ENCODE data around the gene MIOX.

Gene MIOX

DNA sequence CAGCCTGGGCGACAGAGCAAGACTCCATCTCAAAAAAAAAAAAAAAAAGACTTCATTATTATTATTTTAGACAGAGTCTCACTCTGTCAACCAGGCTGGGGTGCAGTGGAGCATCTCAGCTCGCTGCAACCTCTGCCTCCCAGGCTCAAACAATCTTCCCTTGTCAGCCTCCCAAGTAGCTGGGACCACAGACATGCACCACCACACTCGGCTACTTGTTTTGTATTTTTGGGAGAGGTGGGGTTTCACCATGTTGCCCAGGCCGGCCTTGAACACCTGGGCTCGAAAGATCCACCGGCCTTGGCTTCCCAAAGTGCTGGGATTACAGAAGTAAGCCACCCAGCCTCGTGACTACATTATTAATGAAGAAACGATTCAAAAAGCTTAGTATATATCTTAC lies 48.5 kb downstream of the MIOX start:
- Histone ChIP-seq H3K9me3 (ENCODE audit: insufficient read depth, low read depth, low read length) (no peaks in the 10 kb centered on the region), H3K9ac (ENCODE audit: low read depth, low read length, poor library complexity, severe bottlenecking) (no peak overlapping the region), H3K4me3 (ENCODE audit: low read length, poor library complexity, severe bottlenecking) (no peak overlapping the region), H3K9me2 (replicated peaks; ENCODE audit: low read depth, low read length) (no peaks in the 10 kb centered on the region), H3K36me3 (ENCODE audit: insufficient read depth, low read length) (no peaks in the 10 kb centered on the region), H3K79me2 (ENCODE audit: insufficient read depth, low read length) (no peaks in the 10 kb centered on the region), H3K27me3 (ENCODE audit: insufficient read depth, low read length, poor library complexity, severe bottlenecking) (no peaks in the 10 kb centered on the region), H3F3A (ENCODE audit: low read depth) (no peaks in the 10 kb centered on the region), H4K20me1 (ENCODE audit: insufficient read depth, low read length, poor library complexity, severe bottlenecking) (no peaks in the 10 kb centered on the region), H3K4me2 (ENCODE audit: low read depth, low read length, poor library complexity, severe bottlenecking) (no peak overlapping the region), H3K4me1 (ENCODE audit: insufficient read depth, low read length, poor library complexity, severe bottlenecking) (peaks cover 3% of the 10 kb centered on the region), H2AFZ (ENCODE audit: low read length) (no peak overlapping the region)
- no peak for TF ChIP-seq EZH2phosphoT487 (IDR thresholded peaks at IDR 0.05; ENCODE audit: borderline replicate concordance)
- TF ChIP-seq, protein P1, sequence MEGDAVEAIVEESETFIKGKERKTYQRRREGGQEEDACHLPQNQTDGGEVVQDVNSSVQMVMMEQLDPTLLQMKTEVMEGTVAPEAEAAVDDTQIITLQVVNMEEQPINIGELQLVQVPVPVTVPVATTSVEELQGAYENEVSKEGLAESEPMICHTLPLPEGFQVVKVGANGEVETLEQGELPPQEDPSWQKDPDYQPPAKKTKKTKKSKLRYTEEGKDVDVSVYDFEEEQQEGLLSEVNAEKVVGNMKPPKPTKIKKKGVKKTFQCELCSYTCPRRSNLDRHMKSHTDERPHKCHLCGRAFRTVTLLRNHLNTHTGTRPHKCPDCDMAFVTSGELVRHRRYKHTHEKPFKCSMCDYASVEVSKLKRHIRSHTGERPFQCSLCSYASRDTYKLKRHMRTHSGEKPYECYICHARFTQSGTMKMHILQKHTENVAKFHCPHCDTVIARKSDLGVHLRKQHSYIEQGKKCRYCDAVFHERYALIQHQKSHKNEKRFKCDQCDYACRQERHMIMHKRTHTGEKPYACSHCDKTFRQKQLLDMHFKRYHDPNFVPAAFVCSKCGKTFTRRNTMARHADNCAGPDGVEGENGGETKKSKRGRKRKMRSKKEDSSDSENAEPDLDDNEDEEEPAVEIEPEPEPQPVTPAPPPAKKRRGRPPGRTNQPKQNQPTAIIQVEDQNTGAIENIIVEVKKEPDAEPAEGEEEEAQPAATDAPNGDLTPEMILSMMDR (conservative IDR thresholded peaks at IDR 0.05; ENCODE audit: low read length), result no peak

DNA sequence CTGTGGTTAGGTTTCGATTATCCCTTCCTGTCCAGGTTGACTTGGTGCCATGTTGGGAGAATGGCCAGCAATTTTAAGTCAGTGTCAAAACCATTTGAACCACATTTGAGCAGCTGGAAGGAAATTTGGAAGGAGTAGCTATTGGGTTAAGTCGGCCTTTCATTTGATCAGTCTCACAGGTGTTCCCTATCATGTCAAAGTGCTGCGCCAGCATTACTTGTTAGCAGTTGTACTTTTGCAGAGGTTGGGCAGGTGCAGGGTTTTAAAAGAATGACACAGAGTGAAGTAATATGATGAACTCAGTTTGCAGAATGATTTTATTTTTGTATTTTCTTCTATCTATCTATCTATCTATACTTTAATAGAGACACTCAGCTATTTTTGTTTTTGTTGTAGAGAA lies 49.6 kb downstream of the MIOX start:
- Histone ChIP-seq H3K79me2 (ENCODE audit: insufficient read depth, low read length) (no peaks in the 10 kb centered on the region), H3K36me3 (ENCODE audit: insufficient read depth, low read length) (no peaks in the 10 kb centered on the region), H4K20me1 (ENCODE audit: insufficient read depth, low read length, poor library complexity, severe bottlenecking) (no peaks in the 10 kb centered on the region), H3K4me3 (ENCODE audit: low read length, poor library complexity, severe bottlenecking) (no peak overlapping the region), H3K4me1 (ENCODE audit: insufficient read depth, low read length, poor library complexity, severe bottlenecking) (peaks cover 3% of the 10 kb centered on the region), H3K4me2 (ENCODE audit: low read depth, low read length, poor library complexity, severe bottlenecking) (no peak overlapping the region), H3K9me3 (ENCODE audit: insufficient read depth, low read depth, low read length) (no peaks in the 10 kb centered on the region), H2AFZ (ENCODE audit: low read length) (no peak overlapping the region), H3K9me2 (replicated peaks; ENCODE audit: low read depth, low read length) (no peaks in the 10 kb centered on the region), H3F3A (ENCODE audit: low read depth) (no peaks in the 10 kb centered on the region), H3K27me3 (ENCODE audit: insufficient read depth, low read length, poor library complexity, severe bottlenecking) (no peaks in the 10 kb centered on the region), H3K9ac (ENCODE audit: low read depth, low read length, poor library complexity, severe bottlenecking) (no peak overlapping the region)
- TF ChIP-seq EZH2phosphoT487 (IDR thresholded peaks at IDR 0.05; ENCODE audit: borderline replicate concordance), result no peak
- TF ChIP-seq, protein P1 (conservative IDR thresholded peaks at IDR 0.05; ENCODE audit: low read length), result no peak

DNA sequence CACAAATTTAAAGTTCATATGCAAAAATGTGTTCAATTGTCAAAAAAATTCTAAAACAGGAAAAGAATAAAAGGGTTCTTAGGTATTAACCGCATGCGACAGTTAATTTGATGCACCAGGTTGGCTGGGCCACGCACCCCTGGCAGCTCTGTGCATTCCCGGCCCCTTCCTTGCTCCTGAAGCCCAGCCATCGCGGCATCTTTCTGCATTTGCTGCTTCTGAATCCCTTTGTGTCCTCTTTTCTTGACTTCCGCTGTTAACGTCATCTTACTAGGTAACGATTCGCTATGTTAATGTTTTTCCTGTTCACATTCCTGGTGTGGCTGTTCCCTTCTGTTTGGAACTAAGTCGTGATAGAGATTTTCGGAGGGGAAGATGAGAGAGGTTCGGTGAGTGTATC lies 51.1 kb downstream of the MIOX start:
- H3K4me1 ChIP-seq (ENCODE audit: insufficient read depth, low read length, poor library complexity, severe bottlenecking), result peaks cover 3% of the 10 kb centered on the region
- H3K4me3 ChIP-seq (ENCODE audit: low read length, poor library complexity, severe bottlenecking), result no peak overlapping the region
- no peaks in the 10 kb centered on the region for H3K36me3 ChIP-seq (ENCODE audit: insufficient read depth, low read length)

More for the DNA sequence above, 51.1 kb downstream of the MIOX start:
- TF ChIP-seq EZH2phosphoT487 (IDR thresholded peaks at IDR 0.05; ENCODE audit: borderline replicate concordance), result no peak
- TF ChIP-seq, protein P1 (conservative IDR thresholded peaks at IDR 0.05; ENCODE audit: low read length), result no peak
- no peaks in the 10 kb centered on the region for H3K9me3 ChIP-seq (ENCODE audit: insufficient read depth, low read depth, low read length)
- H3K27me3 ChIP-seq (ENCODE audit: insufficient read depth, low read length, poor library complexity, severe bottlenecking), result no peaks in the 10 kb centered on the region
- H3K4me2 ChIP-seq (ENCODE audit: low read depth, low read length, poor library complexity, severe bottlenecking), result no peak overlapping the region
- no peak overlapping the region for H3K9ac ChIP-seq (ENCODE audit: low read depth, low read length, poor library complexity, severe bottlenecking)
- no peaks in the 10 kb centered on the region for H3K79me2 ChIP-seq (ENCODE audit: insufficient read depth, low read length)
- no peak overlapping the region for H2AFZ ChIP-seq (ENCODE audit: low read length)
- H3F3A ChIP-seq (ENCODE audit: low read depth), result no peaks in the 10 kb centered on the region
- H4K20me1 ChIP-seq (ENCODE audit: insufficient read depth, low read length, poor library complexity, severe bottlenecking), result no peaks in the 10 kb centered on the region
- no peaks in the 10 kb centered on the region for H3K9me2 ChIP-seq (replicated peaks; ENCODE audit: low read depth, low read length)

All from Loucy (cell line).